Activated CD4-positive, alpha-beta T cell treated with anti-CD3 and anti-CD28 coated beads for 24 hours (primary cell): Measurements from ENCODE around the gene CNTF.
A peak's percentile ranks its signal among the peaks of the same experiment; 100 is the strongest.

Source experiments
- DNase-seq, 2 donors: peaks; one replicate each; pipeline ENCODE4 v3.0.0-alpha.2; 2020; ENCODE audit warnings: low read depth in 2 of 2

The CNTF gene

DNA sequence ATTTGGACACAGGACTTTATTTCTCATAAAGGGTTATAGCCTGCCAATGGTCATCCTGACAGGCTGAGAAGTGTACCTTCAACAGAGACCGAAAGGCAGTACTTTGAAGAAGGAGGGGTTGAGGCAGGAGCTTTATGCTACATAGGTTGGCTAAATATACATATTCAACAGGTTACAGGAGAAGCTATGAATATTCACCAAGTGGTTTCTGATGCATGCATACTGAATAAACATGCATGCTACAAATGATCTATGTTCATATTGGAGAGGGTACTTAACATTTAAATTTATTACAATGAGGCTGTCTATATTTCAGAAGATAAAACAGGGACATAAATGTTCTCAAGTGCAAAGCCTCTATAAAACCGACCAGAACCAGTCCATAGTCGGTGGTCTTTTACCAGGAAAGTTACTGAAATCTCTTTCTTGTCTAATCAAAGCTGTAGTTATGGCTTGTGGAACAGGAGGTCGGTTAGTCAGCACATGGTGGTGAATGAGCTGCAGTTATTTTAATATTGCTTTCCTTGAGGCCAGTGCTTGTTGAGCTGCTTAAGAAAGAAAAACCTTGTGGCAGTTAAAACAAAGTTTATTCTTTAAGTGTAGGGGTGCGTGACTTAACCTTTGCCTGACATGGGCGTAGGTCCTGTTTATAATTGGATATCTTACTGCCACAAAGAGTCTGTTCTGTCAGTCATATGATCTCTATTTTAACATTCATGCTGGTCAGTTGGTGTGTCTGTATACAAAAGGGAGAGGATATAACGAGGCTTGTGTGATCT is 19.5 kb downstream of the CNTF start:
- DNase-seq: no peak

DNA sequence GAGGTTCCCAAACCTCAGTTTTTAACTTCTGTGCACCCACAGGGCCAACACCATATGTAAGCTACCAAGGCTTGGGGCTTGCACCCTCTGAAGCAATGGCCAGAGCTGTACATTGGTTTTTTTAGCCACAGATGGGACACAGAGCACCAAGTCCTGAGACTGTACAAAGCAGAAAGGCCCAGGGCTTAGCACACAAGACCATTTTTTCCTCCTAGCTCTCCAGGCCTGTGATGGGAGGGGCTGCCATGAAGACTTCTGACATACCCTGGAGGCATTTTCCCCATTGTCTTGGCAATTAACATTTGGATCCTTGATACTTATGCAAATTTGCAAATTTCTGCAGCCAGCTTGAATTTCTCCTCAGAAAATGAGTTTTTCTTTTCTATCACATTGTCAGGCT is 23.4 kb downstream of the CNTF start:
- no peak for DNase-seq

DNA sequence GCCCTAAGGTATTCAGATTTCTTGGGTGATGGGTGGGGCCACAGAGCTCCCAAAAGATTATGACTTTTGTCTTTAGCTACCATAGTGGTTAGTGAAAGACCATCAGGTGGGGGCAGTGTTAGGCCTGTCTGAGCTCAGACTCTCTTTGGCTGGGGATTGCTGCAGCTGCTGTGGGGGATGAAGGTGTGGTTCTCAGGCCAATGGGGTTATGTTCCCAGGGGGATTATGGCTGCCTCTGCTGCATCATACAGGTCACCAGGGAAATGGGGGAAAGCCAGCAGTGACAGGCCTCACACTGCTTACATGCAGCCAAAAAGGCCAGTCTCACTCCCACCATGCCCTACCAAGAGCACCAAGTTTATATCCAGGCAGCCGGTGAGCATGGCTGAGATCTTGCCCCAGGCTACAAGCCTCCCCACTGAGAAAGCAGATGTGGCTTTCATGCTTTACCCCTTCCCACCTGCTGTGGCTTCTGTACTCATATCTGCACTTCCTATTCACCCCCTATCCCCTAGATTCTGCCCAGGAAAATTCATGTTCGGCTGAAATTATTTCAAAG is 24.8 kb downstream of the CNTF start:
- no peak for DNase-seq

DNA sequence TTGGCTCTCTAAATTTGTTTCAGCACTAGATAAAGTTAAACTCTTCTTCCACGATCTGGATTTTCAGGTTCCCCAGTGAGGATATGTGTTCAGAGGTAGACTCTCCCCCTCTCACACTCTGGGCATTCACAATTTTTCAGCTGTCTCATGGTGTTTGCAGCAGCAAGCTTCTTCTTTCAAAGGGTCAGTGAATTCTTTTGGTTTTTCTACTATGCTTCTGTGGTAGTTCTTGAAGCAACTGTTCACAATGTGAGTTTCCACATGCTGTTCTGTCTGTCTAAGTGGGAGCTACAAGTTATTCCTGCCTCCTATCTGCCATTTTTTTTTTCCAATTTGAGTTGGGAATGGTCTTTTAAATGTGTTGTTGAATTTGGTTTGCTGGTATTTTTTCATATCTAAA is 25.4 kb downstream of the CNTF start:
- no peak for DNase-seq

DNA sequence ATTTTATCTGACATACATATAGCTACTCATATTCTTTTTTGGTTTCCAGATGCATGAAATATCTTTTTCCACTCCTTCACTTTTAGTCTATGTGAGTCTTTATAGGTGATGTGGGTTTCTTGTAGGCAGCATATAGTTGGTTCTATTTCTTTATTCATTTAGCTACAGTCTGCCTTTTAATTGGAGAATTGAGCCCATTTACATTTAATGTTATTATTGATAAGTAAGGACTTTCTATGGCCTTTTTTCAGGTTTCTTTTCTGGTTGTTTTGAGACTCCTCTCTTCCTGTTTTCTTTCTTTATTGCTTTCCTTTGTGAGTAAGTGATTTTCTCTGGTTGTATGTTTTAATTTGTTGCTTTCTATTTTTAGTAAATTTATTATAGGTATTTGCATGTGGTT is 27.2 kb downstream of the CNTF start:
- DNase-seq: no peak

DNA sequence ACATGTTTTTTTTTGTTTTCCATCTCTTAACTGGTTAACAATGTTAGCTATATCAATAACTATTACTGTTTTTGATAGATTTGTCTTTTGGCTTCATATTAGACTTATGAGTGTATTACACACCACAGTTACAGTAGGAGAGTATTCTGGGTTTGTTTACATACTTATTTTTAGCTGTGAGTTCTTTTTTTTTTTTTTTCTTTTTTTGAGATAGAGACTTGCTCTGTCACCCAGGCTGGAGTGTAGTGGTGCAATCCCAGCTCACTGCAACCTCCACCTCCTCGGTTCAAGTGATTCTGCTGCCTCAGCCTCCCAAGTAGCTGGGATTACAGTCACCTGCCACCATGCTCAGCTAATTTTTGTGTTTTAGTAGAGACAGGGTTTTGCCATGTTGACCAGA is 28.0 kb downstream of the CNTF start:
- no peak for DNase-seq

DNA sequence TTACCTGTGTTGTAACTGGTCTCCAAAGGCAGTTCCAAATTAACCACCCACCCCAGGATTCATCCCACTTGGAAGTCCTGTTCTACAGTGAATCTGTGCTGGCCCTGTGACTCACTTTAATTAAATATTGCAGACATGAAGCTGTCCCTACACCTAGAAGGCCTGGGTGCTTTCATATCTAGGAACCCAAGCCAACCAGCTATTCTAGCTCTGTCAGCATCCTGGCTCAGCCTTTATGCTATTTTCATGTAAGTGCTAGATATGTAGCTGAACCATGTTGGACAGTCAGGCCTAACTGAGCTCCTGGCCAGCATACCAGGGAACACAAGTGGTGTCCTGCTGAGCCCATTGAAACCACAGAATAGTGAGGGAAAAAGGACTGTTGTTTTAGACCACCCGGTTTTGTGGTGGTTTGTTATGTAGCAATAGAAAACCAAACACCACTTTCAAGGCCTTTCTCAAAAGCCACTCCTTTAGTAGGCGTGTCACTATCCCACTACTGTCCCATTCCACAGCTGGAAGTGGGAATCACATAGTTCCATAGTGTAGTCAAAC is 30.3 kb downstream of the CNTF start:
- DNase-seq: no peak

DNA sequence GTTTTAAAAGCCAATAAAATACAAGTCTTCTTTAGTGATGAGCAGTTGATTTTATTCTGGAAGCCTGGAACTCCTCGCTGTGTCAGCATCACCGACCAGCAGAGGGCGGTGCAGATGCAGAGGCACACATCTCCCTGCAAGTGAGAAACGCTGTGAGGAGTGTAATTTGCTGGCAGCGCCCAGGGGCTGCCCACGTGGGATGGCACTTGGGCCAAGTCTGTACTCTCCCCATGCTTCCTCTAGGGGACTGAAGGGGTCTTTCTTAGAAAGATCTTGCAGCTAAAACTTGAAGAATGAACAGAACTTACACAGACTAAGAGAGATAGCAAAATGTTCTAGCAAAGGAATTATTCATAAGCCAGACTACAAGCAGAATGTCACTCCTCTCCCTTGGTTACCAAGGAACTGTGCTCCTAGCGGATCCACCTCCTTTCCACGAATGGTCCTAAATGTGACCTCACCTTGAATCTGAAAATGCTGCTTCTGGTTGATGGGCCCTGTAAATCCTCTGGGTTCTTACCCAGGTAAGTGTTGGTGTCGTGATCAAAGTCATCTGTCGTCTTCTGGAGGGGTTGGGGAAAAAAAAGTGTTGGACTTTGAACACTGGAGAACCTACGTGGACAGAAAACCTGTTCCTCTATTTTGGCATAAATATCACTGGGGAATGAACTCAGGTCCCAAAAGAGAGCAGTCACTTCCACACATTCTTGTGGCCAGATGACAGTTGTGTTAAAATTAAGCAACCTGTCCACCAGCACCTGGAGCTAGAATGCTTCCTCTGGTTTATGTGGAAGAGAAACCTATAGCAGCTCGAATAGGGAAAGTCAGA is 31.8 kb downstream of the CNTF start:
- DNase-seq: peak; percentile 69

DNA sequence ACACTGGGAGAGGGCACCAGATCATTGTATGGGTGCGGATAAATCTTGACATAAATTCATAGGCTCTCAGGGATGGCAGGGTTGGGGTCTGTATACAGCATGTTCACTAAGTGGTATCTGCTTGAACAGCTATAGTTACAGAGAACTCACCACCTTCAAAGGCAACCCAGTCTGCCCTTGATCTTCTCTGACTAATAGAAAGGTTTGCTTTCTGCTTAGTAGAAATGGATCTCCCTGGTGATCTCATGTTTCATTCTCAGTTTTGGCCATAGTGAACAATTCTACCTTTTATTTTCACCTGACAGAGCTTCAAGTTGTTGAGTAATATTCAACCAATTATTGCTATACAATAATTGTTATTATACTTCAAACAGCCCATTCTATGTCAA is 32.4 kb downstream of the CNTF start:
- no peak for DNase-seq

DNA sequence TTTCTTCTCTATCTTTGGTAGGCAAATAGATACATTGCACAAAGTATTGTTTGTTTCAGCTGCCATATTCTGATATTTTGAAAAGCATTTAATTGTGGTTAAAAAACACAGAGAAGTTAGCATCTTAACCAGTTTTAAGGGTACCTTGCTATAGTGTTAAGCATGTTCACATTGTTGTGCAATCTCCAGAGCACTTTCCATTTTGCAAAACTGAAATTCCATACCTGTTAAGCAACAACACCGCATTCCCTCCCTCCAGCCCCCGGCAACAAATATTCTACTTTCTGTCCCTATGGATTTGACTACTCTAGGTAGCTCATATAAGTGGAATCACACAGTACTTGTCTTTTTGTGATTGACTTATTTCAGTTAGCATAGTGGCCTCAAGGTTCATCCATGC is 33.9 kb downstream of the CNTF start:
- no peak for DNase-seq

DNA sequence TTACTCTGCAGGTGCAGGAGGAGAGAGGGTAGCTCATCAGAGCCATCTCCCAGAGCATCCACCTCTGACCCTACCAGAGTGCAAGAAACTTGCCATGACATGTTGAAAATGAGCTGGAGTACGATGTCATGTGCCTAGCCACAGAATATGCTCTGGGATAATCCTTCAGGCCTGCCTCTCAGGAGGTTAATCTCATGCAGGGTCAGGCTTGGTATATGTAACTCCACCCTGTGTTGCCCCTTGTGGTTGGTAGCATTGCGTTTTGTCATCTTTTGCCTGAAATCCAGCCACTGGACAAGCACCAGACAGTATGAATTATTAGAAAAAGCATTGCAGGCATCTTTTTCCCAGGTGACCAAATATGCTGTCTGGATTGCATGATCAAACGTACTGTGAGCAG is 36.2 kb downstream of the CNTF start:
- DNase-seq: no peak

DNA sequence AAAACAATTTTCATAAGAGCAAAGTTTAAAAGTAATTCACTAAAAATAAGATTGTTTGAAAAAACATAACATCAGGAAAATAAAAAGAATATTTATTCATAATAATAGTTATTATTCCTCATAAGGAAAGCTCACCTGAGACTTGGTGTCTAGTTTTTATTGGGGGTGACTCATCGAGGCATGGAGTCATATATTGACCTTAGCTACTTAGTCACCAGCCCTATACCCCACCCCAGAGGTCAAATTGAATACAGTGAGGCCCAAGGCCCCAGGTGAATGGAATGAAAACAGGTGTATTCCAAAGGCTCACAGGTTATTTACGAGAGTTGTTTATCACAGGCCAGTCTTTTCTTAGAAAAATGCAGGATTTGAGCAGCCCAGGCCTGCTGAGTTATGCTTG is 36.9 kb downstream of the CNTF start:
- no peak for DNase-seq

DNA sequence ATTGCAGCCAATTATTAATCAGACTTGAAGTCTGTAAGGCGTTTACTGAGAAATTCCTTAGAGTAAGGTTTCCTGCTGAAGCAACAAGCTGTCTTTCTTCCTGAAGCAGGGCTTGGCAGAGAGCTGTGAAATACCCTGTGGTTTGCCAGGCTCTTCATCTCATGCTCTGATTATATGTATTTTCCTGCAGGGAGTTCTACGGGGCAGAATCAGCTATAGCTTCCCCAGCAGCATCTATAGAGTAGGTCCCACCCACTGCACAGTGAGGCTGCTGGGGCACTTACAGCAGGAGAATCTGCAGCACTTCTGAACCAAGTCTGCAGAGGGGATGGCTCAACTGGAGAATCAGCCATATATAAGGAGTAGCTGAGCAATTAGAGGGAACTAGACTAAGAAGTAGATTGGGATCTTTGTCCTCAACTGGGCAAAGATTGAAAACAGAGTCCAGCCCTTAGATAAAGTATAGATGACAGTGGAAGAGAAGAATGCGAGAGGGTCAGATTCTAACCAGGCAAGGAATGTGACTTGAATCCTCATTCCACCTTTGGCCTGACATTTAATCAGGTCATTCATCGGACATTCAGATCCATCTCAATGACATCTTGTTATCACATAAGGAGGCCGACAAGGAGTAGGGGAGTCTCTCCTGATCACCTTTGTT is 37.6 kb downstream of the CNTF start:
- no peak for DNase-seq

DNA sequence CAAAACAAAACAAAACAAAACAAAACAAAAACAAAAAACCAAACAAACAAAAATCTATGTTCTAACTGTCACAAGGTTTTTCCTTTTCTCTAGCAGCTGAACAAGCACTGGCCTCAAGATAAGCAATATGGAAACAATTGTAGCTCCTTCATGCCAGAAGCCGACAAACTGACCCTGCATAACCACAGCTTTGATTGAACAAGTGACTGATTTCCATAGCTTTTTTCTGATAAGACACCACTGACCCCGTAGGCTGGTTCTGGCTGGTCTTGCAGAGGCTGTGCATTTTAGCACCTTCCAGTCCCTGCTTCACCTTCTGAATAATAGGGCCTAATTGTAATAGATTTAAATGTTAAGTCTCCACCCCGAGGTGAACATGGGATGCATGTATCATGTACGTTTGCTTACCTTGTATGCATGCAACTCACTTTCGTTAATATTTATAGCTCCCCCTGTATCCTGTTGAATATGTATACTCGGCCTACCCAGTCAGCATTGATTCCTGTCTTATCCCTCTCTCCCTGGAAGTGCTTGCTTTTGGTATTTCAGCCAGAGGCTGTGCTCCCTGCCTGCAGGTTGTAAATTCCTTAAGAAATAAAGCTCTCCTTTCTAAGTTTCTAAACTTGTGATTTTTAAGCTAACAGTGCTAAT is 49.6 kb downstream of the CNTF start:
- DNase-seq: no peak

DNA sequence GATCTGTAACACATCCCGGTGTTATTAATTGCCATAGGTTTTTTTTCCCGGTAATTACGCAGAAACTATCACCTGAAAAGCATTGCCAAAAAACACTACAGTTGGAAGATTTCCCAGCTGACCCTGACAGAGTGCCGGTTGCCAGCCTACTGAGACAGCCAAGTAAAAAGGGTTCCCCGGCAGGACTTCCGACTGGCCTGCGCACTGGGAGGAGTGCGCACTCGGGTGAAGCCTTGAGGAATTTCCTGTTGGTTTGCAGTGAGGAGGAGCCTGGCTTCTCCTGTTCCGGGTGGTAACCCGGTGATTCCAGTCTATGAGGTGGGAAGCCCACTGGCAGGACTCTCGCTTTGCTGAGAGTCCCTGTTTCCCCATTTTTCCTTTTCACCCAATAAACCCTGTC is 52.1 kb downstream of the CNTF start:
- no peak for DNase-seq
